IPS-20b (cell line): ENCODE measurements around the gene TAAR5.
"Not testable (repeated sequence)": the region's sequence is repeated elsewhere in the genome, so short reads cannot be mapped to it uniquely, and the experiment has no call there.

Experiments
- H3K27ac ChIP-seq: one replicate; pipeline ENCODE4 v1.5.1; 2013; ENCODE audit warnings: low read length
- H3K27me3 ChIP-seq: 2 replicates; pipeline ENCODE4 v1.6.1; 2013; ENCODE audit warnings: mild to moderate bottlenecking, low read length, inconsistent platforms; ENCODE audit not compliant: insufficient read depth
- H3K36me3 ChIP-seq: 2 replicates; pipeline ENCODE4 v1.6.1; 2013; ENCODE audit warnings: low read depth, mild to moderate bottlenecking, inconsistent platforms, low read length, moderate library complexity; ENCODE audit not compliant: insufficient read depth
- H3K4me1 ChIP-seq: 2 replicates; pipeline ENCODE4 v1.6.1; 2013; ENCODE audit warnings: mild to moderate bottlenecking, control low read depth, inconsistent platforms, low read length, moderate library complexity; ENCODE audit not compliant: insufficient read depth
- H3K4me3 ChIP-seq: 2 replicates; pipeline ENCODE4 v1.5.1; 2013; ENCODE audit warnings: mild to moderate bottlenecking, low read length, inconsistent platforms
- H3K9ac ChIP-seq: 2 replicates; pipeline ENCODE4 v1.6.1; 2013; ENCODE audit warnings: low read depth, mild to moderate bottlenecking, inconsistent platforms, low read length, moderate library complexity
- H3K9me3 ChIP-seq: 2 replicates; pipeline ENCODE4 v1.6.1; 2013; ENCODE audit warnings: mild to moderate bottlenecking, low read depth, low read length, inconsistent platforms; ENCODE audit not compliant: insufficient read depth

The TAAR5 gene

GRCh38 chr6:132607544-132608233 lies 18.1 kb upstream of the TAAR5 start:
- H3K4me3 ChIP-seq: no peak overlapping the region
- no peaks in the 10 kb centered on the region for H3K4me1 ChIP-seq
- no peak overlapping the region for H3K9ac ChIP-seq
- no peaks in the 10 kb centered on the region for H3K9me3 ChIP-seq
- H3K27ac ChIP-seq: no peak overlapping the region
- H3K27me3 ChIP-seq: no peaks in the 10 kb centered on the region
- no peaks in the 10 kb centered on the region for H3K36me3 ChIP-seq

- H3K4me1 ChIP-seq: no peaks in the 10 kb centered on the region
- no peaks in the 10 kb centered on the region for H3K27me3 ChIP-seq
- H3K36me3 ChIP-seq: no peaks in the 10 kb centered on the region
- no peak overlapping the region for H3K9ac ChIP-seq
- H3K9me3 ChIP-seq: no peaks in the 10 kb centered on the region
- H3K4me3 ChIP-seq: no peak overlapping the region
- no peak overlapping the region for H3K27ac ChIP-seq
Measured at GRCh38 chr6:132604635-132605152, 15.2 kb upstream of the TAAR5 start.

DNA sequence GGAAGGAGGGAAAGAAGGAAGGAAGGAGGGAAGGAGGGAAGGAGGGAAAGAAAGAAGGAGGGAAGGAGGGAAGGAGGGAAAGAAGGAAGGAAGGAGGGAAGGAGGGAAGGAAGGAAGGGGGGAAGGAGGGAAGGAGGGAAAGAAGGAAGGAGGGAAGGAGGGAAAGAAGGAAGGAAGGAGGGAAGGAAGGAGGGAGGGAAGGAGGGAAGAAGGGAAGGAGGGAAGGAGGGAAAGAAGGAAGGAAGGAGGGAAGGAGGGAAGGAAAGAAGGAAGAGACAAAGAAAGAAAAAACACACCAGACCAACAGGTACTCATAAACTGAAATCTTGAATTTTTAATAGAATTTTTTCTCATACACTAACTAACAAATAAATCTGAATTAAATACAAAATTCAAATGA lies 11.4 kb upstream of the TAAR5 start:
- H3K27me3 ChIP-seq: not testable (repeated sequence)

DNA sequence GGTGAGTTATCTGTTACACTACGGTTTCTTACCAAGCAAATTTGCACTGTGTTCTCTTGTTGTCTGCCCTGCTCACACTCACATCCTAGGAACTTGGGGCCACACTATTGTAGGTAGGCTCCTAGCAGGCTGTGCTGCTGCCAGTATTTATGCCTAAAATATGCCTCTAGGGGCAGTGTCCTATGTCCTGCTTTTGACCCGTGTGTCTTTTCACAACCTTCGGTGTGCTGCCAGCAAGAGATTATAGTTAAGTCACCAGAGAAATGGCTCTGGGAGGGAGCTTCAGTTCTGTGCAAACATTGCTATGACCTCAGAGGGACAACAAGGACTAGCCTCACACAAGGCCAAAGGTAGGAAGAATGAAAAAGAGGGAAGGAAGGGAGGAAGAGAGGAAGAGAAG lies 8.9 kb upstream of the TAAR5 start:
- H3K27ac ChIP-seq: no peak overlapping the region
- H3K27me3 ChIP-seq: no peaks in the 10 kb centered on the region
- no peaks in the 10 kb centered on the region for H3K4me1 ChIP-seq
- H3K9ac ChIP-seq: no peak overlapping the region
- no peak overlapping the region for H3K4me3 ChIP-seq
- no peaks in the 10 kb centered on the region for H3K36me3 ChIP-seq
- no peaks in the 10 kb centered on the region for H3K9me3 ChIP-seq

More for the DNA sequence above, 11.4 kb upstream of the TAAR5 start:
- not testable (repeated sequence) for H3K9me3 ChIP-seq, H3K36me3 ChIP-seq, H3K4me3 ChIP-seq, H3K9ac ChIP-seq, H3K4me1 ChIP-seq, H3K27ac ChIP-seq

- Histone ChIP-seq H3K27ac (no peak overlapping the region), H3K4me3 (no peak overlapping the region), H3K4me1 (no peaks in the 10 kb centered on the region), H3K27me3 (no peaks in the 10 kb centered on the region), H3K9ac (no peak overlapping the region), H3K9me3 (no peaks in the 10 kb centered on the region), H3K36me3 (no peaks in the 10 kb centered on the region)
Measured at GRCh38 chr6:132596201-132596600, 6.7 kb upstream of the TAAR5 start.

DNA sequence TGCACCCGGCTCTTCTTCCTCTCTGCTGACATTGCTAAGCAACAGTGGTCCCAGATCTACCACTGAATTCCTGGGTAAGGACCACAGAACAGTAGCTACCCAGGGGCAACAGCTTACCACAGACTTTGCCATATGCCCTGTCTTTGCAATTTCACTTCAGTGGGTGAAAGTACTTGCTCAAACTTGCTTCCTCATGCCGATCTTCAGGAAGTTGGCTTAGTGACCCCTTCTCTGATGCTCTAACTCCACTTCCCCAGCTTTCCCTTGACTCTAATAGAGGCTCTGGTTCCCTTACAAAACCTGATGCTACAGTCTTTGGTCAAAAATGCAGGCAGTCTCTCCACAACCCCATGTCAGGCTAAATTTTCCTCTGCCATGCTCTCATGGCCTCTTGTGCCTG lies 3.3 kb upstream of the TAAR5 start:
- H3K27me3 ChIP-seq: no peaks in the 10 kb centered on the region
- no peak overlapping the region for H3K9ac ChIP-seq
- H3K4me3 ChIP-seq: no peak overlapping the region
- no peak overlapping the region for H3K27ac ChIP-seq
- H3K36me3 ChIP-seq: no peaks in the 10 kb centered on the region
- no peaks in the 10 kb centered on the region for H3K4me1 ChIP-seq
- no peaks in the 10 kb centered on the region for H3K9me3 ChIP-seq

GRCh38 chr6:132590362-132590761 lies 821 bp upstream of the TAAR5 start:
- Histone ChIP-seq H3K4me1 (no peaks in the 10 kb centered on the region), H3K27me3 (no peaks in the 10 kb centered on the region), H3K9ac (no peak overlapping the region), H3K27ac (no peak overlapping the region), H3K36me3 (no peaks in the 10 kb centered on the region), H3K4me3 (no peak overlapping the region), H3K9me3 (no peaks in the 10 kb centered on the region)

DNA sequence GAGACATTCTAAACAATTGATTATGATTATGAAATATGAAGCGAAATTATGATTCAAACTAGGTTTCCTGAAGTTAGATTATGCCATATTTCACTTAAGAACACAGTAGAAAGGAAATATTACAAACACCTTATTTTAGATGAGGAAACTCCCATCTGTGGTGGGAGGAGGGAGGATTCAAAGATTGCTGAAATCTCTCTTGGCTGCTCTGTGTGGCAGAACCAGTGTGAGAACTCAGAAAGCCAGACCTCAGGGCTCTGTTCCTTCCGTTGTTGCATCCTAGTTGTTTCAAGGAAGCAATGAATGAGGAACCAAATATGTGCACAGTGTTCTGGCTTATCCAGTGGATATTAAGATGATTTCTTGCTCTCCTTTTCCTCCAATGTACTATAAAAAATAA lies 2.1 kb downstream of the TAAR5 start:
- no peaks in the 10 kb centered on the region; the same call in 1 of the 2 replicates for H3K4me1 ChIP-seq
- no peak overlapping the region for H3K9ac ChIP-seq
- H3K36me3 ChIP-seq: no peaks in the 10 kb centered on the region
- no peak overlapping the region for H3K27ac ChIP-seq
- no peaks in the 10 kb centered on the region for H3K27me3 ChIP-seq
- H3K9me3 ChIP-seq: no peaks in the 10 kb centered on the region
- H3K4me3 ChIP-seq: no peak overlapping the region

GRCh38 chr6:132584698-132585097 lies 4.8 kb downstream of the TAAR5 start:
- Histone ChIP-seq H3K27ac (no peak overlapping the region), H3K9me3 (no peaks in the 10 kb centered on the region), H3K4me1 (no peaks in the 10 kb centered on the region; the same call in 1 of the 2 replicates), H3K36me3 (no peaks in the 10 kb centered on the region), H3K27me3 (no peaks in the 10 kb centered on the region), H3K9ac (no peak overlapping the region), H3K4me3 (no peak overlapping the region)

DNA sequence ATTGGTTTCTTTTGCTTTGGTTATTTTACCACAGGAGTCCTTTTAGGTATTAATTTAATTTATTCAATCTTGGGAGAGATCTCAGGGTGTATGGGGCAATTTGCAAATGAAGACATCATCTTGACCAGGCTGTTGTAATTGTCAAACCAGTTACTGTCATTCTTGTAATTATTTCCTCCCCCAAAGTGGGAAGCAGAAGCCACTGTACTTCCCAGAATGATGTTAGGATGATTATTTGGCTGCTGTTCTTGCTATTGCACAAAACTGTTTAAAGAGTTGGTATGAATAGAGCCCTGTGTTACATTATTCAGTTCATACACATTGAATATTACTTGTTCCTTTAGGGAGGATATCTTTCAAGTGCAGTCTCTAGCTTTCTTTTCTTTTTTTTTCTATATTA lies 17.8 kb downstream of the TAAR5 start:
- Histone ChIP-seq H3K9ac (no peak overlapping the region), H3K27me3 (no peaks in the 10 kb centered on the region), H3K36me3 (no peaks in the 10 kb centered on the region), H3K27ac (no peak overlapping the region), H3K4me1 (peaks cover 42% of the 10 kb centered on the region; the same call in 1 of the 2 replicates), H3K4me3 (no peak overlapping the region), H3K9me3 (no peaks in the 10 kb centered on the region)

DNA sequence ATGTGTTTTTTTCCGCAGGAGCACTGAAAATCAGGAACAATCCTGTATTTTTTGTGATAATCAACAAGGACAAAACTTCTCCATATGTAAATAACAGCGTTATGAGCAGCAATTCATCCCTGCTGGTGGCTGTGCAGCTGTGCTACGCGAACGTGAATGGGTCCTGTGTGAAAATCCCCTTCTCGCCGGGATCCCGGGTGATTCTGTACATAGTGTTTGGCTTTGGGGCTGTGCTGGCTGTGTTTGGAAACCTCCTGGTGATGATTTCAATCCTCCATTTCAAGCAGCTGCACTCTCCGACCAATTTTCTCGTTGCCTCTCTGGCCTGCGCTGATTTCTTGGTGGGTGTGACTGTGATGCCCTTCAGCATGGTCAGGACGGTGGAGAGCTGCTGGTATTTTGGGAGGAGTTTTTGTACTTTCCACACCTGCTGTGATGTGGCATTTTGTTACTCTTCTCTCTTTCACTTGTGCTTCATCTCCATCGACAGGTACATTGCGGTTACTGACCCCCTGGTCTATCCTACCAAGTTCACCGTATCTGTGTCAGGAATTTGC lies 19.2 kb downstream of the TAAR5 start, which contains the start of gene TAAR6:
Gene TAAR6, plus strand, starts transcription at position 102 of the 557 bp plus-strand sequence. Its CDS starts 0 bp downstream, at position 102.
- H3K36me3 ChIP-seq: no peaks in the 10 kb centered on the region
- H3K9me3 ChIP-seq: no peaks in the 10 kb centered on the region
- no peak within 1 kb of the TSS for H3K27ac ChIP-seq
- peaks cover 42% of the 10 kb centered on the region; the same call in 1 of the 2 replicates for H3K4me1 ChIP-seq
- no peak within 1 kb of the TSS for H3K9ac ChIP-seq
- H3K27me3 ChIP-seq: no peaks in the 10 kb centered on the region
- no peak within 1 kb of the TSS for H3K4me3 ChIP-seq

DNA sequence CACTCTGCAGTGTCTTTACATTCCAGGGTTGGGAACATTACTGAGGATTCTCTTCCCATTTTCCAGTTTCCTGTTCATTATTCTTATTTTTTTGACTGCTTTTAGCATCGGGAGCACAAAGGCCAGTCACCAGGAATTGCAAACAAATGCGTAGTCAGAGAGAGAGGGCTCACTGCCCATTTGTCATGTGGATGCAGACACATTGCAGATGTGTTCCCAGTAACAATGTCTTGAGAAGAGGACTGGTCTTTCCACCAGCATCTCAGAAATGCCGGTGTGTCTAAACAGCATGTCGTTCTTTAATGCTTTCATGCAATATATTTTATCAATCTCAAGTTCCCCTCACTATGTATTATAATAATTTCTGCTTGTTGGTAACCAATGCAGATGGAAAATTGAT lies 20.4 kb downstream of the TAAR5 start:
- H3K4me1 ChIP-seq: peaks cover 42% of the 10 kb centered on the region; the same call in 1 of the 2 replicates
- no peak overlapping the region for H3K9ac ChIP-seq
- H3K4me3 ChIP-seq: no peak overlapping the region
- H3K27me3 ChIP-seq: no peaks in the 10 kb centered on the region
- no peaks in the 10 kb centered on the region for H3K9me3 ChIP-seq
- no peaks in the 10 kb centered on the region for H3K36me3 ChIP-seq
- H3K27ac ChIP-seq: no peak overlapping the region
